Stimulated activated CD4-positive, alpha-beta T cell treated with anti-CD3 and anti-CD28 coated beads, Interleukin-15, amount 100 ng/mL, for 48 hours (primary cell): ENCODE measurements around the gene TXLNA.

Source experiments
- DNase-seq, 2 donors: peaks; one replicate each; pipeline ENCODE4 v3.0.0-alpha.2; 2020; ENCODE audit warnings: low read depth in 2 of 2

The TXLNA gene

GRCh38 chr1:32215629-32216480 lies 36.4 kb downstream of the TXLNA start:
- DNase-seq = peak in 1 of 2 donors; percentile 39

DNA sequence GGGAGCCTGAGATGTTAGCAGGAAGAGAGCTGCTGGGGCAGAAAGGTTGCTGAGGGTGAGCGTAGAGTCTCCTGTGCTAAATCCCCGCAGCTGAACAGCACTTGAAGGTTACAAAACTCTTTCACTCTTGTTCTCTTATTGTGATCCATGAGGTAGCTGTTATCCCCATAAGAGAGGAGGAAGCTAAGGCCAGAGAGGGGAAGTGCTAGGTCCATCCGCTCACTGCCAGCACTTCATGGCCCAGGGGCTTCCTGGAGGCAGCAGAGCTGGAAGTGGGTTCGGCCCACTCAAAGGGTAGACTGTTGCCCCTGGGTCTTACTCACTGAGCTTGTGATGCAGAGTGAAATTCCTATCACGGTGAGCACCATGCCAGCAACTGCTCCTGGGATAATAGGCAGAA lies 37.1 kb downstream of the TXLNA start:
- no peak for DNase-seq

- DNase-seq = no peak
These were observed 39.5 kb downstream of the TXLNA start for GRCh38 chr1:32219022-32219421.

DNA sequence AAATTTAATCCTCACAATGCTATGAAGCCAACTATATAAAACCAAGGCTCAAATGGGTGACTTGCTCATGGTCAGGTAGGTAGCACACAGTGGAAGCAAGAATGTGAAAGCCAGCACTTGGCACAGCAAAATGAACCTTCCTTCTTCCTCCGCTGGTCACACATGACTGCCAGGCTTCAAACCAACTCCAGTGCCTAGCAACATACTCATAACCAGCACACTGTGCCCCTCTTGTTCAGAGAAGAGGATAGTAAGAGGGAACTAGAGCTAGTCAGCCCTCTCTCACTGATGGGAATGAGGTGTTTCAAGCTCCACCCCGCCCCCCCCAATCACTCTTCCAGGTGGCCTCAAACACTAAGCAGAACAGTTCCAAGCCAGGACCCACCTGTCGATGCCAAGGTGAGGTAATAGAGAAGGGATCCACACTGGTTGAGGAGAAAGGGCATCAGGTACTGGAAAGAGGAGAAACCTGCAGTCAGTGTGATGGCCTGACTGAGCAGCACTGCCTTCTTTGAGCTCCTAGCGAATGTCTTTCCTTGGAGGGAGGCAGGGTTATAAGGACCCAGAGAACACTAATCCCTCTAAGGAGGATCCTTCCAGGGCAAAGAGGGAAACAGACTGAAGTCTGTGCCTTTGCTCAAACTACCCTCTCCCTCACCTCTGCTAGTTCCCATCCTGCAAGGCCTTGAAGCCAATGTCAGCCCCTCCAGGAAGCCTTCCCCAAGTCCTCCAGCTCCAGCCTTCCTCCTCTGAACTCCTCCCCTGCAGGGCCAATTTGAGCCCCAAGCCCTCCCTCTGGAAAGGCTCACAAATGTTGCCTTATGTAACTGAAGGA lies 41.5 kb downstream of the TXLNA start:
- no peak for DNase-seq

DNA sequence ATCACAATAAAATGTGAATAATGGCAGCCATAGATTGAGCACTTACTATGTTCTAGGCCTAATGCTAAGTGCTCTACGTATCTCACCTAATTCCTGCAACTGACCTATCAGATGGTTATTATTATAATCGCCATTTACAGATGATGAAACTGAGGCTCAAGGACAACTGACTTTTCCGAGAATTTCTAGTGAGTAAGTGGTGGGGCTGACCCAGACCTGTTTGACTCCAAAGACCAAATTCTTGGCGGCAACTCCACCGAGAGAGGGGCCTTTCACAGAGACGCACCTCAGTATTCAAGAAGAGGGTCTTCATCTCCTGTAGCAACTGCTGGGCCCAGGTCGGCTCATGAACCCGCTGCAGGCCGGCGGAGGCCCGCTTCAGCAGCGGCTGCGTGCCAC lies 42.1 kb downstream of the TXLNA start:
- no peak for DNase-seq

- peak; percentile 80 to 87 for DNase-seq
These were observed 42.7 kb downstream of the TXLNA start, which contains the start of the genes EIF3I and TMEM234 for GRCh38 chr1:32221980-32222755. Gene EIF3I (plus strand): TSS chr1:32222407. CDS start chr1:32222442, 35 bp downstream. Gene TMEM234 (minus strand): TSS chr1:32222353. CDS start chr1:32222322, 31 bp downstream.

- no peak for DNase-seq
These were observed 44.2 kb downstream of the TXLNA start for GRCh38 chr1:32223683-32224082.

DNA sequence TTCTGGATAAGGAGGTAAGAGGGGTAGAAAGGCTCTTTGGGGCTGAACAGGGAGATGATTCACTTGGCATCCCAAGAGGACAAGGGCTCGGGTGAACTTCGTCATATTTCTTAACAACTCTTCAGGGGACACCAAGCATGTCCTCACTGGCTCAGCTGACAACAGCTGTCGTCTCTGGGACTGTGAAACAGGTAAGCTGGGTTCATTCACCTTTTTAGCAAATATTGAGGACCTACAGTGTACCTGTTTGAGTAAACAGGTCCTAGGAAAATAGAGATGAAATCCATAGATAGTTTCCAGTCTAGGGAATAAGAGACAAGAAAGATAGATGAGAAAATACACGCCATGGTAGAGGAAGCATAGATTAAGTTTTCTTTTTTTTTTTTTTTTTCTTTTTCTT lies 44.8 kb downstream of the TXLNA start:
- DNase-seq = no peak

DNA sequence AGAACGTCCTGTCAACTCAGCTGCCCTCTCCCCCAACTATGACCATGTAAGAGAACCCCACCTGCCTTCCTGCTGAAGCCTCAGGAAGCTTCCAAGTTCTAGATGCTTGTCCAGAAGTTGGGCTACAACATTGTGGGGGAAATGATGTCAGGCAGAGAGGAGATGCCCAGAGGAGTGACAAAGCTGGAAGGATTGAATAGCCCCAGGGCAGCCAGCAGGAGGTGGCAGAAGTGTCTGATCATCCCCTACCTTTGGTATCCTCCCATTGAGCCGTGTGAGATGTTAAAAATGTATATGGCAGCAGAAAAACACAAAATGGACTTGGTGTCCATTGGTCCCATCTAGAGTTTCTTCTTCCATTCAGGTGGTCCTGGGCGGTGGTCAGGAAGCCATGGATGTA lies 49.3 kb downstream of the TXLNA start:
- DNase-seq = no peak

DNA sequence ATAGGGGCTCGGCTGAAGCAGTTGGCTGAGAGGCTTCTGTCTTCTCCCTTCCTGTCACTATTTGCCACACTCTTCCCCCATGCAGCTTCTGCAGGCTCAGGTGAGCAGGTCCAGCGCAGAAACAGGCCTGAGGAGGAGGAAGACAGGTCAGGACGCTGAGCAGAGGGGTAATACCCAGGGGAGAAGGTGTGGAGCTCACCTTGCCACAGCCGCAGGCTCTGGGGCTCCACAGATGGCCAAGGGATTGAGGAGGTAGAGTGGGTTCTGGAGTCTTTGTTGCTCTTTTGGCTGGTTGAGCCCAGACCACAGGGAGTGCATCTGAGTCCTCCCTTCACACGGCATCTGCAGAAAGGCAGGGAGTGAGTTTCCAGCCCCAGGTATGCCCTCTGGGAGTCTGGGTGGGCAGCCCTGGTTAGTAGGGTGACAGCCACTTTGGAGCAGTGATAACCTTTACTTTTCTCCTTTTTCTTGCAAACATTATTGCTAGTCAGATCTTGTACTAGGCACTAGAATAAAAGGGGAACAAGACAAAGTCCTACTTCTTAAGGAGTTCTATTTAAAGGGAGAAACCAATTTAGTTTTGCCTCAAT lies 52.5 kb downstream of the TXLNA start:
- DNase-seq = no peak

DNA sequence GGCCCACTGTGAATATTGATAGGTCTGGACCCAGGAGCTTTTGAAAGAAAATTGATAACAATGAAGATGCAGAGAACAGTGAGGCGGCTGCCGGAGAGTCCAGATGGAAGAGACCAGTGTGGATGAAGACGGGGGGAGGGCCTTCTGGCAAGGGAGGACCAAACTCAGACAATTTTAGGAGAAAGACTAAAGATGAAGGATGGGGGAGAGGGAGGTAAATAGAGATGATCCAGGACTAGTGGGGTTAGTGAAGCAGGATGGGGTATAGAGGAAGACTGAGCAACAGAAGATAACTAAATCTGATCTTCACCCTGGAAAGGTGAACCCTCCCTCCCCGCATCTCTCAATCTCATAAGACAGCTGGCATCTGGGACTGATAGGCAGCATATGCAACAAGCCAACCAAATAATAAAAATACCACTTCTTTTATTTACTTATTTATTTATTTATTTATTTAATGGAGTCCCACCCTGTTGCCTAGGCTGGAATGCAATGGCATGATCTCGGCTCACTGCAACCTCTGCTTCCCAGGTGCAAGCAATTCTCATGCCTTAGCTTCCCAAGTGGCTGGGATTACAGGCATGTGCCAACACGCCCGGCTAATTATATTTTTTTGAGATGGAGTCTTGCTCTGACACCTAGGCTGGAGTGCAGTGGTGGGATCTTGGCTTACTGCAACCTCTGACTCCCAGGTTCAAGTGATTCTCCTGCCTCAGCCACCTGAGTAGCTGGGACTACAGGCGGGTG lies 53.3 kb downstream of the TXLNA start:
- no peak for DNase-seq

- DNase-seq = no peak
These were observed 55.3 kb downstream of the TXLNA start for GRCh38 chr1:32234792-32235191.

- no peak for DNase-seq
These were observed 59.9 kb downstream of the TXLNA start for GRCh38 chr1:32239337-32239736.

DNA sequence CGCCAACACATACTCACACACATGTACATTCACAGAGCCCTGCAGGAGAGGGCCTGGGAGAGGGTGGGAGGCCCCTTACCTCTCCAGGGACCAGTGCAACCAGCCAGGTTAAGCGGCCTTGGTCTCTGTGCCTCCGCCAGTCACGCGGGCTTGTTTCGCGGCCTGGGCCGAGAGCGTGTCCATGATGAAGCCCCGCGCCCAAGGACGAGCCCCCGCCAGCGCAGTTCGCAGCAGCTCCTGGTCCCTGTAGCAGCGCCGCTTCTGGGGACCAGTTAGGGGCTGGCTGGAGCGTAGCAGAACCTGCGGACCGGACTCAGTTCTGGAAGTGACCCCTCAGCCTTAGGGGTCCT lies 60.3 kb downstream of the TXLNA start:
- DNase-seq = no peak

- DNase-seq = no peak
These were observed 60.9 kb downstream of the TXLNA start for GRCh38 chr1:32240140-32240951.

DNA sequence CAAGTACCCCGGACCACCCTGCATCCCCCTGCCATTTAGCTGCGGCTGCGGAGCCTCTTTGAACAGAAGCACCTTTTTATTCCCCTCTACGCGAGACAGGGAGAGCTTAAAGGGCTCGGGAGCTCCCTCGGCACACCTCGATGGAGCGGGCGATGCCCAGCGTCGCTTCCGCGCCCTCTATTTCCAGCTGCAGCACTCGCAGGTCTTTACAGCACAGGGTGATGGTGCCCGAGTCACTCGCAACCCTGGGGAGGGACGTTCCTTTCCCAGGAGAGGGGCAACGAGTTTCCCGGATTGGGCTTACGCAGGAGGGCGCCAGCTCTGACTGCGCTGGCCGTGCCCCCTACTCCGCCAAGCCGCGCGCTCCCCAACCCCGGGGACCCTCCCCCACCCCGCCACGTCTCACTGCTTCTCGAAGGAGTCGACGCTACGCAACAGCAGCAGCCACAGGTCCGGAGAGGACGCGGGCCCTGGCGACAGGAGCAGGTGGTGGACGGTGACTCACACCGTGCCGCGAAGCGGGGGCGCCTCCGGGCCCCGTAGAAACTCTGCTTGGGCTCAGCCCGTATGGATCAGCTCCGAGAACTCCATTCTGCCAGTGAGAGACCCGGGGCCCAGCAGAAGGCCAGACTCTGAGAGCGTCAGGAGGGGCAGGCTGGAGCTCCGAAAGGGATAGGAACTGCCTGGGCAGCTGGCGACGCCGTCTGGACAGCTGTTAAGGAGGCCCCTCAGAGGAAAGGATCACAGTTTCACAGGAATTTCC lies 61.7 kb downstream of the TXLNA start:
- no peak for DNase-seq

- DNase-seq = no peak
These were observed 62.9 kb downstream of the TXLNA start for GRCh38 chr1:32242341-32242851.

GRCh38 chr1:32246888-32247273 lies 67.4 kb downstream of the TXLNA start, which contains the start of gene FAM167B:
Gene FAM167B (plus strand): TSS chr1:32247222. CDS start chr1:32247422, 200 bp downstream.
- DNase-seq = no peak

GRCh38 chr1:32247452-32247851 lies 68.0 kb downstream of the TXLNA start:
- DNase-seq = no peak
